HG02623 (cell line): ENCODE results near the gene NAB2.

Source experiments
- ATAC-seq: cut with Tn5 transposase; IDR thresholded peaks from one replicate; pipeline ENCODE4 v1.9.1; 2021; ENCODE audit warnings: moderate library complexity; ENCODE audit not compliant: unreplicated experiment

Gene NAB2

GRCh38 chr12:57131896-57132744 is 43.2 kb downstream of the NAB2 start:
- ATAC-seq, result no peak

GRCh38 chr12:57133013-57133569 is 44.2 kb downstream of the NAB2 start:
- ATAC-seq, result no peak

- ATAC-seq, result no peak
These were observed 45.0 kb downstream of the NAB2 start for GRCh38 chr12:57133916-57134315.

- no peak for ATAC-seq
These were observed 46.0 kb downstream of the NAB2 start for GRCh38 chr12:57134949-57135348.

GRCh38 chr12:57135527-57136326 is 46.8 kb downstream of the NAB2 start:
- ATAC-seq, result no peak

GRCh38 chr12:57138526-57139272 is 49.8 kb downstream of the NAB2 start:
- ATAC-seq, result no peak

- no peak for ATAC-seq
These were observed 51.1 kb downstream of the NAB2 start for GRCh38 chr12:57139796-57140649.

GRCh38 chr12:57141249-57141648 is 52.3 kb downstream of the NAB2 start:
- ATAC-seq, result no peak

- no peak for ATAC-seq
These were observed 53.2 kb downstream of the NAB2 start for GRCh38 chr12:57142121-57142520.

- ATAC-seq, result no peak
These were observed 53.8 kb downstream of the NAB2 start for GRCh38 chr12:57142727-57143126.

- ATAC-seq, result no peak
These were observed 54.5 kb downstream of the NAB2 start for GRCh38 chr12:57143454-57143853.
